H9 (cell line): ENCODE measurements around the gene RNF212. TPM values are rescaled to one million over a fixed set of nuclear protein-coding genes. Genes with fewer than 3 reads are reported as not detected.

ENCODE experiments used
- DNase-seq: peaks from one replicate; pipeline ENCODE4 v3.0.0-alpha.2; 2017
- H2AFZ ChIP-seq: one replicate; pipeline ENCODE4 v1.6.1; 2013; ENCODE audit warnings: mild to moderate bottlenecking, low read length, control low read depth, moderate library complexity
- H2AK5ac ChIP-seq: 2 replicates; pipeline ENCODE4 v1.6.1; 2013; ENCODE audit warnings: low read length, control low read depth, mixed read lengths; ENCODE audit not compliant: insufficient read length
- H2BK120ac ChIP-seq: one replicate; pipeline ENCODE4 v1.6.1; 2013; ENCODE audit warnings: low read depth, mild to moderate bottlenecking, low read length, control low read depth, inconsistent platforms; ENCODE audit not compliant: poor library complexity, severe bottlenecking
- H2BK12ac ChIP-seq: 2 replicates; pipeline ENCODE4 v1.6.1; 2013; ENCODE audit warnings: low read length, control low read depth, mixed read lengths, low read depth; ENCODE audit not compliant: insufficient read length
- H2BK15ac ChIP-seq: 2 replicates; pipeline ENCODE4 v1.6.1; 2013; ENCODE audit warnings: low read depth, low read length, control low read depth
- H2BK20ac ChIP-seq: one replicate; pipeline ENCODE4 v1.6.1; 2013; ENCODE audit warnings: low read depth, mild to moderate bottlenecking, low read length, control low read depth, inconsistent platforms; ENCODE audit not compliant: poor library complexity, severe bottlenecking
- H2BK5ac ChIP-seq: 2 replicates; pipeline ENCODE4 v1.6.1; 2013; ENCODE audit warnings: low read length, control low read depth, mixed read lengths; ENCODE audit not compliant: insufficient read length
- H3K14ac ChIP-seq: 2 replicates; pipeline ENCODE4 v1.6.1; 2013; ENCODE audit warnings: low read length, control low read depth; ENCODE audit not compliant: insufficient read depth
- H3K18ac ChIP-seq: 2 replicates; pipeline ENCODE4 v1.6.1; 2013; ENCODE audit warnings: low read depth, mild to moderate bottlenecking, mixed read lengths, low read length, control low read depth; ENCODE audit not compliant: insufficient read length
- H3K23ac ChIP-seq: 2 replicates; pipeline ENCODE4 v1.6.1; 2013; ENCODE audit warnings: low read length, control low read depth, mixed read lengths, low read depth; ENCODE audit not compliant: insufficient read length
- H3K23me2 ChIP-seq: 2 replicates; pipeline ENCODE4 v1.6.1; 2013; ENCODE audit warnings: low read depth, mild to moderate bottlenecking, mixed read lengths, low read length, control low read depth; ENCODE audit not compliant: insufficient read length, poor library complexity, severe bottlenecking
- H3K27ac ChIP-seq: 2 replicates; pipeline ENCODE4 v1.5.1; 2013; ENCODE audit warnings: low read length, control low read depth, mixed read lengths, low read depth; ENCODE audit not compliant: insufficient read length
- H3K27me3 ChIP-seq: 2 replicates; pipeline ENCODE4 v1.6.1; 2013; ENCODE audit warnings: low read length, control low read depth, inconsistent platforms; ENCODE audit not compliant: insufficient read depth
- H3K4ac ChIP-seq: 2 replicates; pipeline ENCODE4 v1.6.1; 2013; ENCODE audit warnings: low read depth, mild to moderate bottlenecking, control low read depth, inconsistent platforms, low read length, moderate library complexity
- H3K4me1 ChIP-seq: 2 replicates; pipeline ENCODE4 v1.6.1; 2013; ENCODE audit warnings: low read length, control low read depth, inconsistent platforms; ENCODE audit not compliant: insufficient read depth
- H3K4me2 ChIP-seq: 2 replicates; pipeline ENCODE4 v1.6.1; 2013; ENCODE audit warnings: low read length, control low read depth, mixed read lengths; ENCODE audit not compliant: insufficient read length, insufficient read depth
- H3K56ac ChIP-seq: 2 replicates; pipeline ENCODE4 v1.6.1; 2013; ENCODE audit warnings: low read depth, mild to moderate bottlenecking, mixed read lengths, low read length, control low read depth; ENCODE audit not compliant: insufficient read length
- H3K79me1 ChIP-seq: 2 replicates; pipeline ENCODE4 v1.6.1; 2013; ENCODE audit warnings: low read depth, mild to moderate bottlenecking, moderate library complexity, low read length, control low read depth, inconsistent platforms; ENCODE audit not compliant: insufficient read depth, poor library complexity, severe bottlenecking
- H3K79me2 ChIP-seq: 2 replicates; pipeline ENCODE4 v1.6.1; 2013; ENCODE audit warnings: low read length, control low read depth, inconsistent platforms; ENCODE audit not compliant: insufficient read depth
- H3K9ac ChIP-seq: 2 replicates; pipeline ENCODE4 v1.6.1; 2013; ENCODE audit warnings: low read length, control low read depth, mixed read lengths; ENCODE audit not compliant: insufficient read length; ENCODE audit errors: extremely low read depth
- H3K9me3 ChIP-seq: one replicate; pipeline ENCODE4 v1.6.1; 2013; ENCODE audit warnings: low read depth, low read length, inconsistent platforms; ENCODE audit not compliant: control insufficient read depth
- H3T11ph ChIP-seq: one replicate; pipeline ENCODE4 v1.6.1; 2013; ENCODE audit warnings: mild to moderate bottlenecking, low read length, control low read depth, inconsistent platforms
- H4K20me1 ChIP-seq: one replicate; pipeline ENCODE4 v1.6.1; 2013; ENCODE audit not compliant: control insufficient read depth, insufficient read length, insufficient read depth
- H4K5ac ChIP-seq: 2 replicates; pipeline ENCODE4 v1.6.1; 2013; ENCODE audit warnings: low read depth, mild to moderate bottlenecking, mixed read lengths, low read length, control low read depth; ENCODE audit not compliant: insufficient read length
- H4K8ac ChIP-seq: replicated peaks from 2 replicates; pipeline ENCODE4 v1.6.1; 2013; ENCODE audit warnings: low read length, control low read depth, mixed read lengths, low read depth; ENCODE audit not compliant: insufficient read length
- H4K91ac ChIP-seq: 2 replicates; pipeline ENCODE4 v1.6.1; 2013; ENCODE audit warnings: low read depth, mild to moderate bottlenecking, moderate library complexity, mixed read lengths, low read length, control low read depth; ENCODE audit not compliant: insufficient read length
- H3K27ac Mint-ChIP-seq, 3 experiments: 2 replicates in 2 of 3; 3 replicates in 1 of 3; pipeline ENCODE4 v1.8.0; 2020 to 2021; ENCODE audit warnings: mixed read lengths in 3 of 3, mild to moderate bottlenecking in 1 of 3, moderate library complexity in 1 of 3
- H3K27me3 Mint-ChIP-seq: 2 replicates; pipeline ENCODE4 v1.8.0; 2021; ENCODE audit warnings: low read depth, mild to moderate bottlenecking, moderate library complexity, mixed read lengths
- H3K36me3 Mint-ChIP-seq, 3 experiments: 2 replicates in 2 of 3; 3 replicates in 1 of 3; pipeline ENCODE4 v1.8.0; 2020 to 2021; ENCODE audit warnings: low read depth in 3 of 3, mixed read lengths in 3 of 3; ENCODE audit not compliant: insufficient read depth in 1 of 3
- H3K4me1 Mint-ChIP-seq, 2 experiments: 2 replicates each; pipeline ENCODE4 v1.8.0; 2020; ENCODE audit warnings: mixed read lengths in 2 of 2
- H3K4me3 Mint-ChIP-seq, 2 experiments: 2 replicates in 1 of 2; 3 replicates in 1 of 2; pipeline ENCODE4 v1.8.0; 2020 to 2021; ENCODE audit warnings: mild to moderate bottlenecking in 2 of 2, mixed read lengths in 2 of 2, moderate library complexity in 1 of 2
- H3K9me3 Mint-ChIP-seq, 2 experiments: 2 replicates in 1 of 2; 3 replicates in 1 of 2; pipeline ENCODE4 v1.8.0; 2020; ENCODE audit warnings: mild to moderate bottlenecking in 2 of 2, mixed read lengths in 2 of 2, moderate library complexity in 1 of 2
- total RNA-seq: library from RNA; stranded (reverse); gene quantifications from 2 replicates; pipeline ENCODE4 v1.2.1, GENCODE V29; 2021
- TF ChIP-seq, protein P1 (sequence below): fragments of 200-600 bp; sonication (generic); conservative IDR thresholded peaks from 3 replicates; pipeline ENCODE4 v1.8.0; 2021; ENCODE audit warnings: antibody characterized with exemption, mild to moderate bottlenecking

RNF212 gene
- total RNA-seq, 1 experiment from 2014 or later, result 3.0 TPM

- Histone ChIP-seq H2AK5ac (no peak overlapping the region), H3K4me2 (no peak overlapping the region), H3T11ph (no peak overlapping the region), H2AFZ (no peak overlapping the region), H3K4me1 (no peaks in the 10 kb centered on the region), H3K4ac (no peak overlapping the region), H4K91ac (no peak overlapping the region), H3K27me3 (no peaks in the 10 kb centered on the region), H4K20me1 (no peaks in the 10 kb centered on the region), H3K23me2 (no peaks in the 10 kb centered on the region), H4K8ac (no peak overlapping the region), H3K9me3 (no peaks in the 10 kb centered on the region), H3K9ac (no peak overlapping the region), H3K56ac (no peak overlapping the region), H2BK20ac (no peak overlapping the region), H4K5ac (no peak overlapping the region), H2BK15ac (no peak overlapping the region), H2BK120ac (no peak overlapping the region), H2BK12ac (no peak overlapping the region), H3K14ac (no peak overlapping the region), H3K18ac (no peak overlapping the region), H2BK5ac (no peak overlapping the region), H3K79me1 (no peaks in the 10 kb centered on the region), H3K27ac (no peak overlapping the region), H3K79me2 (no peaks in the 10 kb centered on the region), H3K23ac (no peak overlapping the region)
- Mint-ChIP-seq H3K27ac (no peak overlapping the region), H3K36me3 (peaks cover 0 to 14% (median 7%) of the 10 kb centered on the region in 3 experiments; a peak in 6 of 7 replicates), H3K4me3 (no peak overlapping the region), H3K4me1 (peaks cover 0 to 2% of the 10 kb centered on the region in 2 experiments; a peak in 1 of 4 replicates), H3K9me3 (peaks cover 20 to 23% of the 10 kb centered on the region in 2 experiments), H3K27me3 (peaks cover 38% of the 10 kb centered on the region)
- TF ChIP-seq, protein P1, sequence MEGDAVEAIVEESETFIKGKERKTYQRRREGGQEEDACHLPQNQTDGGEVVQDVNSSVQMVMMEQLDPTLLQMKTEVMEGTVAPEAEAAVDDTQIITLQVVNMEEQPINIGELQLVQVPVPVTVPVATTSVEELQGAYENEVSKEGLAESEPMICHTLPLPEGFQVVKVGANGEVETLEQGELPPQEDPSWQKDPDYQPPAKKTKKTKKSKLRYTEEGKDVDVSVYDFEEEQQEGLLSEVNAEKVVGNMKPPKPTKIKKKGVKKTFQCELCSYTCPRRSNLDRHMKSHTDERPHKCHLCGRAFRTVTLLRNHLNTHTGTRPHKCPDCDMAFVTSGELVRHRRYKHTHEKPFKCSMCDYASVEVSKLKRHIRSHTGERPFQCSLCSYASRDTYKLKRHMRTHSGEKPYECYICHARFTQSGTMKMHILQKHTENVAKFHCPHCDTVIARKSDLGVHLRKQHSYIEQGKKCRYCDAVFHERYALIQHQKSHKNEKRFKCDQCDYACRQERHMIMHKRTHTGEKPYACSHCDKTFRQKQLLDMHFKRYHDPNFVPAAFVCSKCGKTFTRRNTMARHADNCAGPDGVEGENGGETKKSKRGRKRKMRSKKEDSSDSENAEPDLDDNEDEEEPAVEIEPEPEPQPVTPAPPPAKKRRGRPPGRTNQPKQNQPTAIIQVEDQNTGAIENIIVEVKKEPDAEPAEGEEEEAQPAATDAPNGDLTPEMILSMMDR, result no peak
- no peak for DNase-seq
These were observed 26.0 kb downstream of the RNF212 start for GRCh38 chr4:1087371-1087770.
